NB4 (cell line): ENCODE data around the gene ADCY1.

ENCODE experiments used
- POLR2A ChIP-seq: IDR thresholded peaks from 2 replicates; pipeline ENCODE4 v1.6.1; 2011; ENCODE audit warnings: mild to moderate bottlenecking; ENCODE audit not compliant: insufficient read length; ENCODE audit errors: extremely low read depth
- TF ChIP-seq, protein P1 (sequence below): IDR thresholded peaks from one replicate; pipeline ENCODE4 v1.5.1; 2012; ENCODE audit warnings: low read depth, low read length

DNA sequence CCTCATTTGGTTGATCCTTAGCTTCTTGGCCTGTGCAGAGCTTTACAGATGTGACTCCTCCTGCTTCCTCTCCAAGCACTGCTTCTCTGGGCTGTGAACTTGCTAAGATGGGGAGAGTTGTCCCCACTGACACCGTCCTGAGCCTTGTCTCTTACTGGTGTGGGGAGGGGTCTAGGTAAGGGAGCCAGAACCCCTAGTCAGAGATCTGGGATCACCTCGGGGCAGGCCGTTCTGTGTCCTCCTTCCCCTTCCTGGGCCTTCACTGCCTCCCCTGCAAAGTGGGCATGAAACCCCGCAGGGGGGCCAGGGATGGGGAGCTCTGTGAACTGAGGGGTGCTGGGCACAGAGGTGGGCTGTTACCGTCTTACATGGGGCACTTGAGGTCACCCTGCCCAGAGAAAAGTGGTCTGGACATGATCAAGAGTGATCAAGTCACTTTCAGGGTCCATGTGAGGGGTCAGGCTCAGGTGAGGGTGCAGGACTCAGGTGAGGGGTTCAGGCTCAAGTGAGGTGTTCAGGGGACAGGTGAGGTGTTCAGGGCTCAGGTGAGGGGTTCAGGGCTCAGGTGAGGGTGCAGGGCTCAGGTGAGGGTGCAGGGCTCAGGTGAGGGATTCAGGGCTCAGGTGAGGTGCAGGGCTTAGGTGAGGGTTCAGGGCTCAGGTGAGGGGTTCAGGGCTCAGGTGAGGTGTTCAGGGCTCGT, 86.2 kb downstream of the ADCY1 start:
- TF ChIP-seq, protein P1, sequence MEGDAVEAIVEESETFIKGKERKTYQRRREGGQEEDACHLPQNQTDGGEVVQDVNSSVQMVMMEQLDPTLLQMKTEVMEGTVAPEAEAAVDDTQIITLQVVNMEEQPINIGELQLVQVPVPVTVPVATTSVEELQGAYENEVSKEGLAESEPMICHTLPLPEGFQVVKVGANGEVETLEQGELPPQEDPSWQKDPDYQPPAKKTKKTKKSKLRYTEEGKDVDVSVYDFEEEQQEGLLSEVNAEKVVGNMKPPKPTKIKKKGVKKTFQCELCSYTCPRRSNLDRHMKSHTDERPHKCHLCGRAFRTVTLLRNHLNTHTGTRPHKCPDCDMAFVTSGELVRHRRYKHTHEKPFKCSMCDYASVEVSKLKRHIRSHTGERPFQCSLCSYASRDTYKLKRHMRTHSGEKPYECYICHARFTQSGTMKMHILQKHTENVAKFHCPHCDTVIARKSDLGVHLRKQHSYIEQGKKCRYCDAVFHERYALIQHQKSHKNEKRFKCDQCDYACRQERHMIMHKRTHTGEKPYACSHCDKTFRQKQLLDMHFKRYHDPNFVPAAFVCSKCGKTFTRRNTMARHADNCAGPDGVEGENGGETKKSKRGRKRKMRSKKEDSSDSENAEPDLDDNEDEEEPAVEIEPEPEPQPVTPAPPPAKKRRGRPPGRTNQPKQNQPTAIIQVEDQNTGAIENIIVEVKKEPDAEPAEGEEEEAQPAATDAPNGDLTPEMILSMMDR: no peak
- no peak for TF ChIP-seq POLR2A
